GM18508 (cell line): ENCODE data around the gene ELFN2.

Experiments
- ATAC-seq: cut with Tn5 transposase; IDR thresholded peaks from one replicate; pipeline ENCODE4 v1.9.1; 2021; ENCODE audit warnings: moderate number of reproducible peaks; ENCODE audit not compliant: insufficient read depth, unreplicated experiment

Gene ELFN2

GRCh38 chr22:37391702-37392101 lies 35.6 kb downstream of the ELFN2 start:
- ATAC-seq: no peak

GRCh38 chr22:37390075-37390474 lies 37.2 kb downstream of the ELFN2 start:
- no peak for ATAC-seq

DNA sequence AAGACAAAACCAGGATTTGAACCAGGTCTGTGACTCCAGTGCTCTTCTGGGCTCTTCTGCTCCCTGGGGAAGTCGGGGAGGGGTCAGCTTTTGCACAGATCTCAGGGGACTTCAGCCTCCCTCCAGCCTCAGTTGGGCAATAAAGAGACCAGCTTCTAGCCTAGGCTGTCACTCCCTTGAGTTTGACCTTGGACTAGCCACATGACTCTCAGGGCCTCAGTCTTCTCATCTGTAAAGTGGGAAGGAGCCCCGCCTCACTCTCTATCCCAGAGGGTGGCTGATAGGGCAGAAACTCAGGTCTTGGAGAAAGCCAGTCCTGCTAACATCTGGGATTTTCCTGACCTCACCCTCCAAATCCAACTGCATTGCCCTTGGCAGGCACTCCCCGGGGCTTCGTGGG lies 38.7 kb downstream of the ELFN2 start:
- ATAC-seq: no peak

GRCh38 chr22:37387793-37388192 lies 39.5 kb downstream of the ELFN2 start:
- ATAC-seq: no peak

DNA sequence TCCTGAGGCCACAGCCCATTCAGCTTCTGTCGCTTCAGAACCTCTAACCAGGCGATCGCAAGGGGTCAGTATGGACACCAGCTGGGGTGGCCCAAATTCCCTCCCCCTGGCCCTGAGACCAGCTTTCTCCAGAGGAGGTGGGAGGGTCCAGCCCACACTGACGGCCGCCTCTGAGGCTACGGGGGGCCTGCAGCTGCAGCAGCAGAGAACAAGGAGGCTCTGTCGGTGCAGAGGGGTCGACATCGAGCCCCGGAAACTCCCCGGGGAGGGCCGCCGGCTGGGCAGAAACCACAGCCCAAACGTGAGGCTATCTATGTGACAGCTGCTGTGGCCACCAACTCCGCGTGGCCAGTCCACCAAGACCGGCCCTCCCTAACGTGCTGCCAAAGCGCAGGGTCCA lies 40.8 kb downstream of the ELFN2 start:
- ATAC-seq: no peak

- ATAC-seq: no peak
Observed at GRCh38 chr22:37384691-37385090, 42.6 kb downstream of the ELFN2 start.

GRCh38 chr22:37383341-37383740 lies 43.9 kb downstream of the ELFN2 start:
- ATAC-seq: no peak

GRCh38 chr22:37381489-37381888 lies 45.8 kb downstream of the ELFN2 start:
- ATAC-seq: no peak

DNA sequence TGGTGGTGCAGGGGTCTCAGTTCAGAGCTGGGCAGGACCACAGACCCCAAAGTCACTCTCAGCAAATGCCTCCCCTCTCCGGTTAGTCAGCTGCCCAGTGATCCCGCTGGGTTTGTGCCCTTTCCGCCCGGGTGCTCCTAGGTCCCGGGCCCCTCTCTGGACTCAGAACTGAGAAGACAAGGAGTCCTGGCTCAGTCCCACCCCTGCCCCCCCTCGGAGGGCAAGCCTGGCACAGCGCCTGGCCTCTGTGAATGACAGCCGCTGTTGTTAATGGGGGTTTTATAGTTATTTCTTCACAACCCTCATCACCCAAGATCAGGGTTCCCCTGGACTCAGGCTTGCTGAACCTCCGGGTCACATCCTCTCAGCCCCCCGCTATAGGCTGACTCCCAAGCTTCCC lies 47.6 kb downstream of the ELFN2 start:
- ATAC-seq: no peak

DNA sequence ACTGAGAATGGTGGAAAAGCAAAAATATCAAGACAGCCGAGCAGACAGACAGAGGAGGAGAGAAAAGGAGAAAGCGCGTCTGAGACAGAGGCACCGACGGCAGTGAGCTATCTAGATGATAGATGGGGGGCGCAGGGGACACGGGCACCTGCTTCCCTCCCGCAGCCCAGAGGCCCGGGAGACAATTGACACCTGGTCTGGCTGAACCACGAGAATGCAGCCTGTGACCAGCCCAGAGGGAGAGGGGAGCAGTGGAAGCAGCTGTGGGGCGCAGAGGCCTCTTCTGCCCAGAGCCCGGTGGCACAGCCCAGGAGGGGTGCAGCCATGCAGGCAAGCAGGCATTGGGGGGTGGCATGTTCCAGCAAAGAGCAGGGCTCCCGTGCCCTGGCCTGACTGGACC lies 48.2 kb downstream of the ELFN2 start:
- no peak for ATAC-seq

- ATAC-seq: no peak
Observed at GRCh38 chr22:37378642-37379058, 48.6 kb downstream of the ELFN2 start.

DNA sequence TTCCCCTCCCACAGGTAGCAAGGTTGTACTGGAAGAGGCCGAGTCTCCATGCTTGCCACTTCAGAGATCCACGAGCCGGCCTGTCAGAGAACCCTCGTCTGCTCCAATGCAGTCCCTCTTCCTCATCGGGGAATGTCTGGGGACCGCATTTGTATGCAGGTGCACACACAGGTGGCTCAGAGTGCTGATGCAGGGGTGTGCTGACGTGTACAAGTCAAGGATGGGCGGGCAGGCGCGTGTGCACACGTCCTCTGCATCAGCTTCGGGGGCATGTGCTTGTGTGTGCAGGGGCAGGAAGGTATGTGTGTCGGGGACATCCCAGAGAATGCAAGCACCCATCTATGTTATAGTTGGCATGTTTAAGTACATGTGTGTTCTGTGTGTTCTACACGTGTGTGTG lies 49.4 kb downstream of the ELFN2 start:
- no peak for ATAC-seq

GRCh38 chr22:37377138-37377537 lies 50.1 kb downstream of the ELFN2 start:
- no peak for ATAC-seq

DNA sequence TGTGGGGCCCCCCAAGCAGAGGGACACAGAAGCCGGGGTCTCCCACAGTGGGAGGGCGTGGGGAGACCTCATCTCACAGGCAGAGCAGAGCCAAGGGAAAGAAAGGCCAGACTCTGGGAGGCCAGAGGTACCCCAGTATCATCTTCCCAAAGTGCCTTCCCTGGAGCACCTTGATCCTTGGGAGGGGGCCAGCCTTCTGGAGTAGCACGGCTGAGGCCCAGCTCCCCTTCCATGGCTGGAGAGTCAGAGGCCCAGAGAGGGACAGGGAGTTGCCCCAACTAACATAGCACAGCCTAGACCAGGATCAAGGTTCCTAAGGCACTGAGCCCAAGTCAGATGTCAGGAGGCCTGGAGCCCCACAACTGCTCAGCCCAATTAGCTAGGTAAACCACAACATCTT lies 50.6 kb downstream of the ELFN2 start:
- ATAC-seq: no peak

DNA sequence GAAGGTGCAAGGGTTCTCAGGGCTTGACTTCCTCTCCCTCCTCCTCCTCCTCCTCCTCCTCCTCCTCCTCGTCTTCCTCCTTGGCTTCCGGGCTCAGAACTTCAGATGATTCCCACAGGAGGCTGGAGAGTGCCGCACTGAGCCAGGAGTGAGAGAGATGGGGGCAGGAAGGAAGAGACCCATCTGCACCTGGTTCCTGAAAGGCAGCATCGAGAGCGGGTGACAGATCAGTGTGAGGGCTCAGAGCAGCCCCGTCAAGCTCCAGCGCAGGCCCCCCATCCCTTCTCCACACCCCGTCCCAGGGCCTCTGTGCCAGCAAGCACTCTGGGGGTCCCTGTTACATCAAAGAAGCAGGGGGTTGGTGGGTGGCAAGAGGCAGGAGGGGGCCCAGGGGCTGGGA lies 51.5 kb downstream of the ELFN2 start:
- ATAC-seq: no peak

DNA sequence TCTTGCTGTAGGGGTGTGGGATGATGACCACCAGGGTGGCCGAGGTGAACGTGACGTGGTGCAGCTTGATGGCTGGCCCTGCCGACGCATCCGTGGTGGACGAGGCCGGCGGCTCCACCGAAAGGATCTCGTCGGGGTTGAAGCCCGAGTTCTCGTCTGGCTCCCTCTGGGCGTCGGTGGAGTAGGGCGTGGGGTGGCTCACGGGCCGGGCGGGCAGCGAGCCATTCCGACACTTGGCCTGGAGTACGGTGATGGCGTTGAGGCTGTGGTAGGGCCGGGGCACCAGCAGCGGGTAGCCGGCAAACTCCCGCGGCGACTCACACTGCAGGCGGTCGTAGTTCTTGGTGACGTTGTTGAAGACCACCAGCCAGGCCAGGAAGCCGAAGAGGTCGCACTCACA lies 52.7 kb downstream of the ELFN2 start:
- no peak for ATAC-seq

DNA sequence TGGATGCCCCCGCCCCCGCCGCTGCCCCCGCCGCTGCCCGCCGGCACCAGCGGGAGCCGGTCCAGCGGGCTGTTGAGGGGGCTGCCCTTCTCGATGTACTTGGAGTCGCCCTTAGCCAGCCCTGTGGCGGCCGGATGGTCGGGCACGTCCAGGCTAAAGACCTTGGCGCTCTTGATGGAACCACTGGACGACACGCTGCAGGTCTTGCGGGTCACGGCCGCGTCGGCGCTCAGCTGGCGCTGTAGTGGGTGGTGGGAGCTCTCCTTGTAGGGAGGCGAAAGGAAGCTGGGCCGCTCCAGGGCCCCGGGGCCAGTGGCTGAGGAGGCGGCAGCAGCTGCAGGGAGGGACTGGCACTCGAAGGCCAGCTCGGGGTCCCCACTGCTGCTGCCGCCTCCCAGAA lies 53.8 kb downstream of the ELFN2 start:
- no peak for ATAC-seq

DNA sequence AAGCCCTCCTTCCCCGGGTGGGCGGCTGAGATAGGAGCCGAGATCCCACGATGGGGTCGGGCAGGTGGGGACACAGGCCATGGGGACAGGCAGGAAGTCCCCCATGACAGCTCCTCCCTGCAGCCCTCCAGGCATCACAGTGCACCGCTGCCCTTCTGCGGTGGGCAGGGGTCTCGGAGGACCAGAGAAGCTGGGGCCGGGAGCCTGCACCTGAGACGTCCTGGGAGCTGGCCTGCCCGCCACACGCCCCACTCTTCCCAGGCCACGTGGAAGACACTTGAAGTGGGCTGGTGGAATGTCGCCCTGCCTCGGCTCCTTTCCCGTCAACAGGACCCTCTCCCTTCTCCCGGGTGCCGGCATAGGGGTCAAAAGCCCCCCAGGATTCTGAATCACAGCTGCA lies 55.4 kb downstream of the ELFN2 start:
- no peak for ATAC-seq

DNA sequence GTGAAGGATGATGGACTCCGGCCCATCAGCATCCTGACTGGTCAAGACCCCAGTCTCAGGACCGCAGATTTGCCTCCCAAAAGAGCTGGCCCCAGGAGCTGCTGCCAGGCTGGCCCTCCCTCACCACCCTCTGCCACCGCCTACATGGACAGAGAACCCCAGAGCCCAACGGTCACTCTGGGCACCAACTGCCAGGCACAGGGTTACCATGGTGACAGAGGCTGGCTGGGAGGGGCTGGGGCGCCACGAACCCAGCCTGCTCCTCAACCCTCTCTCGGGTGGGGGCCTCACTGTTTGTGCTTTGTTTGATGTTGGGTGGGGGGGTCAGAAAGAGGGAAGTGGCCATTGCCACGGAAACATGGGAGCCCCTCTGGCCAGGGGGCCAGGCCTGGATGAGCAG lies 55.8 kb downstream of the ELFN2 start:
- no peak for ATAC-seq

- no peak for ATAC-seq
Observed at GRCh38 chr22:37370306-37370979, 56.8 kb downstream of the ELFN2 start.

DNA sequence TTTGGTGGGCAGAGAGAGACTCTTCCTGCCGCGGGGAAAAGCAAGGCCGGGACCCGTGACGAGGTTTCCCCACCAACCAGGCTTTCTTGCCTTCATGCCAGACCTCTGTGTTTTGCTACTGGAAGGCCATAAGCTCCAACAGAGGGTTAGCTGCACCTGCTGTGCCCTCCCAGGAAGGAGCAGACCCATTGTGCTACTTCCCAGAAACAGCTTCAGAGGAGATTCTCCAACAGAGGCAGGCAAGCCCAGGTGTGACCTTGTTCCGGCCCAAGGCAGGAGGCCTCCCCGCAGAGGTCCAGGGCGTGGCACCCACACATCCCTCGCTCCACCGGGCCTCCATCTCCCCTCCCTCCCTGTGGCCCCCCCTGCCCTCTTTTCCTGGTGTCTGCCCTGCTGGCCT lies 57.8 kb downstream of the ELFN2 start:
- no peak for ATAC-seq

- ATAC-seq: no peak
Observed at GRCh38 chr22:37368058-37368457, 59.2 kb downstream of the ELFN2 start.

DNA sequence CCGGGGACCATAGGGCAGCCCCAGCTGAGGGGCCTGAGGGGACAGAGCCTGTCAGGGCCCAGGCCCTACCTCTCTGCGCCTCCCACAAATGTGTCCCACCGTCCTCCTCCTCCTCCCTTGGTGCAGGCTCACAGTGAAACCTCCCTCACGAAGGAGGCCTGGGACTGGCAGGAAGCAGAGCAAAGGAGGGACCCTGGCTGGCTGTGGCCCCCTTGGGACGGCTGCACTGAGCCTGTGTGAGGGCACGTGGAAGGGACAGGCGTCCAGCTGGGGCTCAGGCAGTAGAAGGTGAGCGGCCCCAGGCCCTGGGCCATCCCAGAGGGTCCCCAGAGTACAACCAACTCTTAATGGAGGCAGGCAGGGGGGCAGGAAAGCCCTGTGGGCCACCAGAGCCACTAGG lies 60.7 kb downstream of the ELFN2 start:
- ATAC-seq: no peak
